Measurements from ENCODE around the gene BZW2.

The BZW2 gene

DNA sequence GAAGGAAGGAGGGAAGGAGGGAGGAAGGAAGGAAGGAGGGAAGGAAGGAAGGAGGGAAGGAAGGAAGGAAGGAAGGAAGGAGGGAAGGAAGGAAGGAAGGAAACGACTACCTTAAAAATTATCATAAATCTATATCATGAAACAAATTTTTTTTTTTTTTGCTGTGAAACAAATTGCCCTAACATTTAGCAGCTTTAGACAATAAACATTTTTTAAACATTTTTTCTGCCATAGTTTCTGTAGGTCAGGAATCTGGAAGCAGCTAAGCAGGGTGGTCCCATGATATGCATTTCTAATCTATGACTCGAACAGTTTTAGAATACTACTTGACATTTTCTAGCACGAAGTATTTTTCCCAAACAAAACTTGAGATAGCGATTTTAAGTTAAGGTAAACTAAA, 64.7 kb downstream of the BZW2 start:
- DNase-seq (ENCODE audit: low spot score): no peak
- Histone ChIP-seq H3K4me1 (ENCODE audit: insufficient read depth, poor library complexity, severe bottlenecking) (no peaks in the 10 kb centered on the region), H3K9me3 (ENCODE audit: severe bottlenecking) (no peaks in the 10 kb centered on the region), H3K36me3 (ENCODE audit: low read depth) (peaks cover 16% of the 10 kb centered on the region), H3K27me3 (ENCODE audit: insufficient read depth, poor library complexity, severe bottlenecking) (no peaks in the 10 kb centered on the region), H3K27ac (ENCODE audit: poor library complexity, severe bottlenecking) (no peak overlapping the region), H3K4me3 (ENCODE audit: severe bottlenecking) (no peak overlapping the region)
- TF ChIP-seq, protein P1, sequence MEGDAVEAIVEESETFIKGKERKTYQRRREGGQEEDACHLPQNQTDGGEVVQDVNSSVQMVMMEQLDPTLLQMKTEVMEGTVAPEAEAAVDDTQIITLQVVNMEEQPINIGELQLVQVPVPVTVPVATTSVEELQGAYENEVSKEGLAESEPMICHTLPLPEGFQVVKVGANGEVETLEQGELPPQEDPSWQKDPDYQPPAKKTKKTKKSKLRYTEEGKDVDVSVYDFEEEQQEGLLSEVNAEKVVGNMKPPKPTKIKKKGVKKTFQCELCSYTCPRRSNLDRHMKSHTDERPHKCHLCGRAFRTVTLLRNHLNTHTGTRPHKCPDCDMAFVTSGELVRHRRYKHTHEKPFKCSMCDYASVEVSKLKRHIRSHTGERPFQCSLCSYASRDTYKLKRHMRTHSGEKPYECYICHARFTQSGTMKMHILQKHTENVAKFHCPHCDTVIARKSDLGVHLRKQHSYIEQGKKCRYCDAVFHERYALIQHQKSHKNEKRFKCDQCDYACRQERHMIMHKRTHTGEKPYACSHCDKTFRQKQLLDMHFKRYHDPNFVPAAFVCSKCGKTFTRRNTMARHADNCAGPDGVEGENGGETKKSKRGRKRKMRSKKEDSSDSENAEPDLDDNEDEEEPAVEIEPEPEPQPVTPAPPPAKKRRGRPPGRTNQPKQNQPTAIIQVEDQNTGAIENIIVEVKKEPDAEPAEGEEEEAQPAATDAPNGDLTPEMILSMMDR (IDR thresholded peaks at IDR 0.05; ENCODE audit: poor library complexity, severe bottlenecking): no peak
- no peak for ATAC-seq (ENCODE audit: low read depth)

DNA sequence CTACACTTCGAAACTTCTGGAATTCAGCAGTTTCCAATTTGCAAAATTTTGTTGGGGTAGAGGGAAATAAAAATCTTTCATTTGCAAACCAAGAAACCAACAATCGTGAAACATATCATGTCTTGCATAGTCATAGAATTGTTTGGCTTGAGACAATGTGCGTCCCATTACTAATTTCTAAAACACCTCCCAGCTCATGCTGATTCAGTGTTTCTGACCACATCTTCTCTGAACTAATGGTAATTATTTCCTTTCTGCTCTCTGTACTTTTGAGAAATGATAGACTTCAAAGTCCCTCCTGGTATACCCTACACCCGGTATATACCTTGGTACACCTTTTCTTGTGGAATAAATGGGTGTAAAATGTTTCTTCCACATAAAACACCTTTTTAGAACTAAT, 65.7 kb downstream of the BZW2 start:
- no peaks in the 10 kb centered on the region for H3K4me1 ChIP-seq (ENCODE audit: insufficient read depth, poor library complexity, severe bottlenecking)
- no peak for DNase-seq (ENCODE audit: low spot score)
- TF ChIP-seq, protein P1 (IDR thresholded peaks at IDR 0.05; ENCODE audit: poor library complexity, severe bottlenecking): no peak
- H3K36me3 ChIP-seq (ENCODE audit: low read depth): peaks cover 6% of the 10 kb centered on the region; the same call in 1 of the 2 replicates
- no peaks in the 10 kb centered on the region for H3K27me3 ChIP-seq (ENCODE audit: insufficient read depth, poor library complexity, severe bottlenecking)
- no peak for ATAC-seq (ENCODE audit: low read depth)
- no peaks in the 10 kb centered on the region for H3K9me3 ChIP-seq (ENCODE audit: severe bottlenecking)
- no peak overlapping the region for H3K27ac ChIP-seq (ENCODE audit: poor library complexity, severe bottlenecking)
- no peak overlapping the region for H3K4me3 ChIP-seq (ENCODE audit: severe bottlenecking)

DNA sequence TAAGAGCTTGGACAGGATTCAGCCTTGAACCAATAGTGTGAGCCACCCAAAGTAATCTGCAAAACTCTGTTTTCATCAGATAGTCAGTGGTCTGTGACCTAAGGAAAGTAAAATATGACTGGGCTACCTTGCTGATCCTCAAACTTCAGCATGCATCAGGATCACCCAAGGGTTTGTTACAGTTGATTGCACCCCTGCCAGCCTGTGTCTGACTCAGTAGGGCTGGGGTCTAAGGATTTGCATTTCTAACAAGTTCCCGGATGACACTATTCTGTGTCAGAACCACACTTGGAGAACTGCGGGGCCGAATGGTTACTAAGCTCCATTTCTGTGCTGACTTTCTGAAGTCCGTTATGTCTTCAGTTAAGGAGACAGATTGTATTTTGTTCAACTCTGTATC, 66.9 kb downstream of the BZW2 start:
- no peaks in the 10 kb centered on the region for H3K27me3 ChIP-seq (ENCODE audit: insufficient read depth, poor library complexity, severe bottlenecking)
- H3K27ac ChIP-seq (ENCODE audit: poor library complexity, severe bottlenecking): no peak overlapping the region
- H3K4me3 ChIP-seq (ENCODE audit: severe bottlenecking): no peak overlapping the region
- TF ChIP-seq, protein P1 (IDR thresholded peaks at IDR 0.05; ENCODE audit: poor library complexity, severe bottlenecking): no peak
- no peaks in the 10 kb centered on the region for H3K9me3 ChIP-seq (ENCODE audit: severe bottlenecking)
- ATAC-seq (ENCODE audit: low read depth): no peak
- H3K4me1 ChIP-seq (ENCODE audit: insufficient read depth, poor library complexity, severe bottlenecking): no peaks in the 10 kb centered on the region
- H3K36me3 ChIP-seq (ENCODE audit: low read depth): no peaks in the 10 kb centered on the region; the same call in 1 of the 2 replicates
- no peak for DNase-seq (ENCODE audit: low spot score)

DNA sequence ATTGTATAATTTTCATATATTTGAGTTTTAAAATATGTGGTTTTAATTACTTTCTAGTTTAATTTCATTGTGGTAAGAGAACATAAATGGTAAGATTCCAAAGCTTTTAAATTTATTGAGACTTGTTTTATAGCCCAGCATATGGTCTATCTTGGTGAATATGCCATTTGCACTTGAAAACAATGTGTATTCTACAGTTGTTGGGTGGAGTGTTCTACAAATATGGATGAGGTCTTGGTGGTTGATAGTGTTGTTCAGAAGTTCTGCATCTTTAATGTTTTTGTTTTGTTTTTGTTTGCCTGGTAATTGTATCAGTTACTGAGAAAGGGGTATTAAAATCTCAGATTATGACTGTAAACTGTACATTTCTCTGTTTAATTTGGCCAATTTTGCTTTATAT, 69.9 kb downstream of the BZW2 start:
- Histone ChIP-seq H3K27me3 (ENCODE audit: insufficient read depth, poor library complexity, severe bottlenecking) (no peaks in the 10 kb centered on the region), H3K36me3 (ENCODE audit: low read depth) (no peaks in the 10 kb centered on the region), H3K9me3 (ENCODE audit: severe bottlenecking) (no peaks in the 10 kb centered on the region), H3K4me1 (ENCODE audit: insufficient read depth, poor library complexity, severe bottlenecking) (no peaks in the 10 kb centered on the region), H3K4me3 (ENCODE audit: severe bottlenecking) (no peak overlapping the region), H3K27ac (ENCODE audit: poor library complexity, severe bottlenecking) (no peak overlapping the region)
- TF ChIP-seq, protein P1 (IDR thresholded peaks at IDR 0.05; ENCODE audit: poor library complexity, severe bottlenecking): no peak
- DNase-seq (ENCODE audit: low spot score) (no peak), ATAC-seq (ENCODE audit: low read depth) (no peak)

DNA sequence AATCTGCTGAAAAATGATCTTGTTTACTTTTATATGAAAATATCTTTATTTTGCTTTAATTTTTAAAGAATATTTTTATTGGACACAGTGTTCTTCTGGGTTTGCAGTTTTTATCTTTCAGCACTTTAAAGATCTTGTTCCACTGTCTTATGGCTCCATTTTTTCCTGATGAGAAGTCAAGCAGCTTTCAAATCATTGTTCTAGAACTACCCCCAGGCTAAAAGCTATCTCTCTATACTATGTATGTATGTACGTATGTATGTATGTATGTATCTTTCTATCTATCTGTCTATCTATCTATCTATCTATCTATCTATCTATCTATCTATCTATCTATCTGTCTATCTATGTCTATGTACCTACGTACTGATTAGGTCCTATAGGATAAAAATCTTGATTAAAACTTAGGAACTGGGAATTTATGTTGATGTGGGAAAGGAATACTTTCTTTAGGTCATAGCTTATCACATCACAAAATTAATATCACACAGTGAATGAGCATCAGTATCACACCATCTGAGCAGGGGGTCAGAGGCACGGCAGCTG, 72.2 kb downstream of the BZW2 start:
- H3K27ac ChIP-seq (ENCODE audit: poor library complexity, severe bottlenecking): no peak overlapping the region
- ATAC-seq (ENCODE audit: low read depth) (no peak), DNase-seq (ENCODE audit: low spot score) (no peak)
- H3K27me3 ChIP-seq (ENCODE audit: insufficient read depth, poor library complexity, severe bottlenecking): no peaks in the 10 kb centered on the region
- H3K36me3 ChIP-seq (ENCODE audit: low read depth): no peaks in the 10 kb centered on the region
- TF ChIP-seq, protein P1 (IDR thresholded peaks at IDR 0.05; ENCODE audit: poor library complexity, severe bottlenecking): no peak
- no peaks in the 10 kb centered on the region for H3K4me1 ChIP-seq (ENCODE audit: insufficient read depth, poor library complexity, severe bottlenecking)
- no peak overlapping the region for H3K4me3 ChIP-seq (ENCODE audit: severe bottlenecking)
- no peaks in the 10 kb centered on the region for H3K9me3 ChIP-seq (ENCODE audit: severe bottlenecking)
